Type B pancreatic cell (in vitro differentiated cells): ENCODE data around the gene PTGDR. TPM values are rescaled to one million over a fixed set of nuclear protein-coding genes. Genes with fewer than 3 reads are reported as not detected.

Experiments
- DNase-seq: peaks from one replicate; pipeline ENCODE4 v3.0.0; 2021; ENCODE audit warnings: mixed read lengths; ENCODE audit not compliant: unreplicated experiment; ENCODE audit errors: extremely low spot score
- H3K27ac Mint-ChIP-seq: 2 replicates; pipeline ENCODE4 v1.8.0; 2021; ENCODE audit warnings: mild to moderate bottlenecking, mixed read lengths
- H3K27me3 Mint-ChIP-seq: 2 replicates; pipeline ENCODE4 v1.8.0; 2021; ENCODE audit warnings: mixed read lengths
- H3K36me3 Mint-ChIP-seq: 2 replicates; pipeline ENCODE4 v1.8.0; 2021; ENCODE audit warnings: mixed read lengths
- H3K4me1 Mint-ChIP-seq: one replicate; pipeline ENCODE4 v1.8.0; 2021; ENCODE audit warnings: mixed read lengths; ENCODE audit not compliant: unreplicated experiment
- H3K4me3 Mint-ChIP-seq: 2 replicates; pipeline ENCODE4 v1.8.0; 2021; ENCODE audit warnings: mild to moderate bottlenecking, mixed read lengths
- H3K9me3 Mint-ChIP-seq: 2 replicates; pipeline ENCODE4 v1.8.0; 2021; ENCODE audit warnings: mixed read lengths
- total RNA-seq: library from RNA; stranded (reverse); gene quantifications from 2 replicates; pipeline ENCODE4 v1.2.1, GENCODE V29; 2021; ENCODE audit warnings: low replicate concordance
- TF ChIP-seq, protein P1 (sequence below): fragments of 200-600 bp; sonication (generic); conservative IDR thresholded peaks from 2 replicates; pipeline ENCODE4 v1.5.0; 2021; ENCODE audit warnings: antibody characterized with exemption, mild to moderate bottlenecking

The PTGDR gene
- total RNA-seq, 1 donor from 2014 or later = 0.56 TPM

DNA sequence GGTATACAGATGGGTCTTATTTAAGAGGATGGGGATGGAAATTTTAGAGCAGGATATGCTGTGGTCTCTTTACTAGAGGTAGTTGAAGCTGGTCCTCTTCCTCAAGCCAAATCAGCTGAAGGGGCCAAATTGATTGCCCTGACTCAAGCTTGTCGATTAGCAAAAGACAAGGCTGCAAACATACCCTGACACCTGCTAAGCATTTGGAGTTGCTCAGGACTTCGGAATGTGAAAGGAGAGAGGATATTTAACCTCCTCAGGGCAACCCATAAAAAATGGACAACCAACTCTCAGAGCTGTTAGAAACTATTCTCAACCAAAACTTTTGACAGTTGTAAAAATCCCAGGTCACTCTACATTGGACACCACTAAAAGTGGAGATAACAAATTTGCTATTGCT, 15.6 kb downstream of the PTGDR start:
- no peaks in the 10 kb centered on the region for H3K4me1 Mint-ChIP-seq
- no peaks in the 10 kb centered on the region for H3K36me3 Mint-ChIP-seq
- H3K4me3 Mint-ChIP-seq = no peak overlapping the region
- H3K27me3 Mint-ChIP-seq = no peaks in the 10 kb centered on the region
- H3K9me3 Mint-ChIP-seq = no peaks in the 10 kb centered on the region
- no peak for DNase-seq
- TF ChIP-seq, protein P1, sequence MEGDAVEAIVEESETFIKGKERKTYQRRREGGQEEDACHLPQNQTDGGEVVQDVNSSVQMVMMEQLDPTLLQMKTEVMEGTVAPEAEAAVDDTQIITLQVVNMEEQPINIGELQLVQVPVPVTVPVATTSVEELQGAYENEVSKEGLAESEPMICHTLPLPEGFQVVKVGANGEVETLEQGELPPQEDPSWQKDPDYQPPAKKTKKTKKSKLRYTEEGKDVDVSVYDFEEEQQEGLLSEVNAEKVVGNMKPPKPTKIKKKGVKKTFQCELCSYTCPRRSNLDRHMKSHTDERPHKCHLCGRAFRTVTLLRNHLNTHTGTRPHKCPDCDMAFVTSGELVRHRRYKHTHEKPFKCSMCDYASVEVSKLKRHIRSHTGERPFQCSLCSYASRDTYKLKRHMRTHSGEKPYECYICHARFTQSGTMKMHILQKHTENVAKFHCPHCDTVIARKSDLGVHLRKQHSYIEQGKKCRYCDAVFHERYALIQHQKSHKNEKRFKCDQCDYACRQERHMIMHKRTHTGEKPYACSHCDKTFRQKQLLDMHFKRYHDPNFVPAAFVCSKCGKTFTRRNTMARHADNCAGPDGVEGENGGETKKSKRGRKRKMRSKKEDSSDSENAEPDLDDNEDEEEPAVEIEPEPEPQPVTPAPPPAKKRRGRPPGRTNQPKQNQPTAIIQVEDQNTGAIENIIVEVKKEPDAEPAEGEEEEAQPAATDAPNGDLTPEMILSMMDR = no peak
- no peak overlapping the region for H3K27ac Mint-ChIP-seq

GRCh38 chr14:52286661-52287649, 19.5 kb downstream of the PTGDR start:
- no peak overlapping the region for H3K27ac Mint-ChIP-seq
- no peaks in the 10 kb centered on the region for H3K36me3 Mint-ChIP-seq
- H3K4me1 Mint-ChIP-seq = no peaks in the 10 kb centered on the region
- TF ChIP-seq, protein P1 = no peak
- DNase-seq = no peak
- peaks cover 4% of the 10 kb centered on the region for H3K9me3 Mint-ChIP-seq
- H3K4me3 Mint-ChIP-seq = no peak overlapping the region
- H3K27me3 Mint-ChIP-seq = peaks cover 3% of the 10 kb centered on the region

GRCh38 chr14:52296378-52296777, 28.9 kb downstream of the PTGDR start:
- H3K9me3 Mint-ChIP-seq = no peaks in the 10 kb centered on the region
- no peak overlapping the region for H3K27ac Mint-ChIP-seq
- TF ChIP-seq, protein P1 = no peak
- no peak for DNase-seq
- H3K4me1 Mint-ChIP-seq = no peaks in the 10 kb centered on the region
- peaks cover under 1% of the 10 kb centered on the region for H3K27me3 Mint-ChIP-seq
- H3K36me3 Mint-ChIP-seq = no peaks in the 10 kb centered on the region
- H3K4me3 Mint-ChIP-seq = no peak overlapping the region

DNA sequence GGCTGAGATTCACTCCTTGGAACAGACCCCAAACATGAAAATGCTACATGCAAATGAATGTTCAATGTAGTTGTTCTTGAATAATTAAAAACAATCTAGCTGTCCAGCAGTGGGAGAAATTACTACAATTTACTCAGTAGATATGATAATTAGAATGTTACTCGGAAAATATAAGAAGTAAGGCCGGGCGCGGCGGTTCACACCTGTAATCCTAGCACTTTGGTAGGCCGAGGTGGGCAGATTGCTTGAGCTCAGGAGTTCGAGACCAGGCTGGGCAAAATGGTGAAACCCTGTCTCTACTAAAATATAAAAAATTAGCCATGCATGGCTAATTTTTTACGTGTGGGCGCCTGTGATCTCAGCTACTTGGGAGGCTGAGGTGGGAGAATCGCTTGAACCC, 31.3 kb downstream of the PTGDR start:
- Mint-ChIP-seq H3K4me3 (no peak overlapping the region), H3K4me1 (no peaks in the 10 kb centered on the region), H3K27me3 (peaks cover 7% of the 10 kb centered on the region), H3K9me3 (no peaks in the 10 kb centered on the region), H3K36me3 (no peaks in the 10 kb centered on the region), H3K27ac (no peak overlapping the region)
- DNase-seq = no peak
- TF ChIP-seq, protein P1 = no peak

- H3K27ac Mint-ChIP-seq = no peak overlapping the region
- TF ChIP-seq, protein P1 = peak; percentile 82
- DNase-seq = no peak
These were observed 32.3 kb downstream of the PTGDR start for GRCh38 chr14:52299692-52300278.

More at GRCh38 chr14:52299692-52300278, 32.3 kb downstream of the PTGDR start:
- Mint-ChIP-seq H3K4me1 (no peaks in the 10 kb centered on the region), H3K9me3 (no peaks in the 10 kb centered on the region), H3K36me3 (no peaks in the 10 kb centered on the region), H3K27me3 (peaks cover 13% of the 10 kb centered on the region), H3K4me3 (no peak overlapping the region)
